Glutamatergic neuron (in vitro differentiated cells): ENCODE measurements around the gene AGAP1. TPM values are rescaled to one million over a fixed set of nuclear protein-coding genes. Genes with fewer than 3 reads are reported as not detected.

Source experiments
- DNase-seq: peaks from one replicate; pipeline ENCODE4 v3.0.0; 2022
- H3K27ac Mint-ChIP-seq: one replicate; pipeline ENCODE4 v1.8.0; 2020; ENCODE audit warnings: mild to moderate bottlenecking, mixed read lengths, inconsistent platforms; ENCODE audit not compliant: unreplicated experiment
- H3K27me3 Mint-ChIP-seq: one replicate; pipeline ENCODE4 v1.8.0; 2020; ENCODE audit warnings: mild to moderate bottlenecking, moderate library complexity, mixed read lengths, inconsistent platforms; ENCODE audit not compliant: unreplicated experiment
- H3K36me3 Mint-ChIP-seq: one replicate; pipeline ENCODE4 v1.8.0; 2020; ENCODE audit warnings: mild to moderate bottlenecking, mixed read lengths, inconsistent platforms; ENCODE audit not compliant: unreplicated experiment
- H3K4me1 Mint-ChIP-seq: one replicate; pipeline ENCODE4 v1.8.0; 2020; ENCODE audit warnings: mild to moderate bottlenecking, low read depth, mixed read lengths, inconsistent platforms; ENCODE audit not compliant: unreplicated experiment
- H3K4me3 Mint-ChIP-seq: one replicate; pipeline ENCODE4 v1.8.0; 2020; ENCODE audit warnings: mild to moderate bottlenecking, mixed read lengths, inconsistent platforms; ENCODE audit not compliant: unreplicated experiment
- H3K9me3 Mint-ChIP-seq: one replicate; pipeline ENCODE4 v1.8.0; 2020; ENCODE audit warnings: mild to moderate bottlenecking, moderate library complexity, mixed read lengths, inconsistent platforms; ENCODE audit not compliant: unreplicated experiment
- CTCF ChIP-seq: fragments of 200-600 bp; sonication (generic); IDR thresholded peaks from one replicate; pipeline ENCODE4 v1.5.0; 2021; ENCODE audit not compliant: partially characterized antibody, unreplicated experiment
- total RNA-seq: library from RNA; stranded (reverse); fragmentation: NEBNext Ultra II Directional; extraction: Animal tissue kit (Norgen Biotek cat#: 25700); gene quantifications from one replicate; pipeline ENCODE4 v1.2.1, GENCODE V29; 2021; ENCODE audit not compliant: unreplicated experiment

AGAP1 gene
- total RNA-seq, 1 donor from 2014 or later = 153 TPM

DNA sequence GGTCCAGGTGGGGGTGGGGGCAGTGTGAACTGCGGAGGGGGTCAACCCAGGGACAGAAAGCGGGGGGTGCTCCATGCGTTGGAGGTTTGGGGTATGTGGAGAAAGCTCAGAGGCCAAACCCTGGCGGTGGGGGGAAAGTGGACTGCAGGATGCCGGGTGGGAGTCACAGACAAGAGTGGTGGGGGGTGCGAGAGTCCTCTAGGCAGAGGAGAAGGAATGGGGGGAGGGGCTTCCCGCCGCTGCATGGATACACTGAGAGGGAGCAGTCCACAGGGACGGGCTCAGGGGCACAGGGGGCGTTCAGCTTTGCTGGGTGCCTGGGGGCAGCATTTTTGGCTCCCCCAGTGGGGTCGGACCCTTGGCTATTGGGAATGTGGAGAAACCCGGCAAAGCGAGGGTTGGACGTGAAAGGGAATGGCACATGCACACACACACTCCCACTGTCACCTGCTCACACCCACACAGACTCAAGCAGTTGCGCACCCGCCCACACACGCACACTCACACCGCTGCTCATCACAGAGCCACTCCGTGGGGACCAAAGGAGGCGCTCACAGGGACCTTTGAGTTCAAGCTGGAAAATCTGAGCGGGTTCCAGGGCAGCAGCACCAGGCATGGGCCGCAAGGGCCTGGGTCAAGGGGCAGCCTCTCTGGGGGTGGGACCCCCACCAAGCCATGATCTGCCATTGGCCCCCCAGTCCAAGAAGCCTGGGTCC lies 666.7 kb downstream of the AGAP1 start:
- DNase-seq = no peak
- no peak for TF ChIP-seq CTCF
- Mint-ChIP-seq H3K4me1 (peaks cover 16% of the 10 kb centered on the region), H3K4me3 (no peak overlapping the region), H3K9me3 (peaks cover 2% of the 10 kb centered on the region), H3K27ac (no peak overlapping the region), H3K36me3 (no peaks in the 10 kb centered on the region), H3K27me3 (peaks cover 9% of the 10 kb centered on the region)

GRCh38 chr2:236161082-236161462 lies 667.2 kb downstream of the AGAP1 start:
- peak; percentile 45 for DNase-seq
- Mint-ChIP-seq H3K4me3 (peak overlapping the region; percentile 13), H3K9me3 (peaks cover 2% of the 10 kb centered on the region), H3K27me3 (peaks cover 11% of the 10 kb centered on the region), H3K4me1 (peaks cover 16% of the 10 kb centered on the region), H3K36me3 (no peaks in the 10 kb centered on the region), H3K27ac (no peak overlapping the region)
- no peak for TF ChIP-seq CTCF

DNA sequence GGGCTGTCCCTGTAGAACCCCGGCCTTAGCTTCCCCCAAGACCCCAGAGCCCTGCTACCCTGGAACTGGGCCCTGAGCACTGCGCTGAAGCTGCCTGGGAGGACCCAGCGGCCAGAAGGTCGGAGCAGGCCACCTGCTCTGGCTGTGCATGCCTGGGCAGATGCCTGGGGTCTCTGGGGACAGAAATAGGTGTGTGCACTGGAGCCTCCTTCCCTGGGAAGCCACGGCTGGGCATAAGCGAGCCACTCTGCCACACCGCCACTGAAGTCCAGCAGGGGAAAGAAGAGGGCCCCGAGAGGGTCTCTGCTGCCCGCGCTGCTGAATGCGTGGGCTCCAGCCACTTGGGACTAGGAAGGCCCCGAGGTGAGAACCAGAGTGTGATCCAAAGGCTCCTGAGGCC lies 667.7 kb downstream of the AGAP1 start:
- peak overlapping the region; percentile 13 for H3K4me3 Mint-ChIP-seq
- H3K27ac Mint-ChIP-seq = no peak overlapping the region
- no peak for TF ChIP-seq CTCF
- peaks cover 16% of the 10 kb centered on the region for H3K27me3 Mint-ChIP-seq
- no peaks in the 10 kb centered on the region for H3K36me3 Mint-ChIP-seq
- DNase-seq = no peak
- peaks cover 16% of the 10 kb centered on the region for H3K4me1 Mint-ChIP-seq
- peaks cover 2% of the 10 kb centered on the region for H3K9me3 Mint-ChIP-seq

- no peaks in the 10 kb centered on the region for H3K36me3 Mint-ChIP-seq
- no peak for DNase-seq
- peak overlapping the region; percentile 69 for H3K4me3 Mint-ChIP-seq
Observed at GRCh38 chr2:236162031-236162845, 668.4 kb downstream of the AGAP1 start.

More at GRCh38 chr2:236162031-236162845, 668.4 kb downstream of the AGAP1 start:
- Mint-ChIP-seq H3K9me3 (peaks cover 2% of the 10 kb centered on the region), H3K27ac (no peak overlapping the region), H3K27me3 (peaks cover 19% of the 10 kb centered on the region), H3K4me1 (peaks cover 20% of the 10 kb centered on the region)
- TF ChIP-seq CTCF = no peak
